NCI-H187 treated with DMSO at 0.1 percent for 48 hours (cell line): Measurements from ENCODE around the gene UGT1A10.

ENCODE experiments used
- DNase-seq: peaks from one replicate; lab custom pipeline; 2025; lab: John Stamatoyannopoulos, UW

The UGT1A10 gene

GRCh38 chr2:233822101-233822771 is 186.0 kb downstream of the UGT1A10 start:
- no peak for DNase-seq
